A172 (cell line): ENCODE data around the gene ACSF3. TPM values are rescaled to one million over a fixed set of nuclear protein-coding genes. Genes with fewer than 3 reads are reported as not detected.

Experiments used
- DNase-seq: peaks from one replicate; pipeline ENCODE4 v3.0.0-alpha.2; 2015; ENCODE audit warnings: low spot score
- total RNA-seq: library from RNA; depleted of rRNA; stranded (reverse); fragments of >200 nt; shearing (Covaris generic); gene quantifications from 2 replicates; pipeline ENCODE4 v1.2.3, GENCODE V29; 2014

The ACSF3 gene
- total RNA-seq, 1 experiment from 2014 or later = 49.0 TPM

GRCh38 chr16:89144681-89145080, 51.0 kb downstream of the ACSF3 start:
- no peak for DNase-seq

- DNase-seq = no peak
Observed at GRCh38 chr16:89145406-89146161, 51.9 kb downstream of the ACSF3 start.

GRCh38 chr16:89146211-89147005, 52.8 kb downstream of the ACSF3 start:
- DNase-seq = no peak

GRCh38 chr16:89147085-89147817, 53.6 kb downstream of the ACSF3 start:
- no peak for DNase-seq

- no peak for DNase-seq
Observed at GRCh38 chr16:89149386-89149785, 55.7 kb downstream of the ACSF3 start.

GRCh38 chr16:89150090-89150835, 56.6 kb downstream of the ACSF3 start:
- DNase-seq = no peak

- DNase-seq = no peak
Observed at GRCh38 chr16:89150981-89151380, 57.3 kb downstream of the ACSF3 start.

- no peak for DNase-seq
Observed at GRCh38 chr16:89152831-89153700, 59.4 kb downstream of the ACSF3 start.

- DNase-seq = no peak
Observed at GRCh38 chr16:89153848-89154271, 60.2 kb downstream of the ACSF3 start.

- DNase-seq = no peak
Observed at GRCh38 chr16:89154390-89155183, 60.9 kb downstream of the ACSF3 start.

GRCh38 chr16:89155184-89155679, 61.6 kb downstream of the ACSF3 start:
- DNase-seq = no peak

GRCh38 chr16:89155851-89156739, 62.4 kb downstream of the ACSF3 start:
- no peak for DNase-seq

GRCh38 chr16:89156740-89157645, 63.3 kb downstream of the ACSF3 start:
- DNase-seq = no peak

- no peak for DNase-seq
Observed at GRCh38 chr16:89157778-89158177, 64.1 kb downstream of the ACSF3 start.

GRCh38 chr16:89159066-89159849, 65.6 kb downstream of the ACSF3 start:
- no peak for DNase-seq

GRCh38 chr16:89159850-89160354, 66.2 kb downstream of the ACSF3 start:
- no peak for DNase-seq
